Caco-2 (cell line): Measurements from ENCODE around the gene FHIP1A. TPM values are rescaled to one million over a fixed set of nuclear protein-coding genes. Genes with fewer than 3 reads are reported as not detected.

Source experiments
- BruUV-seq: library from RNA; stranded (reverse); fragments of 400-500 nt; replicated peaks from 2 replicates; lab custom pipeline; 2021; lab: Mats Ljungman, UMichigan
- CTCF ChIA-PET: fragments of 300-600 bp; sonication (Branson Sonifier 250); formaldehyde crosslinking; loops from one replicate; lab custom pipeline; 2022; ENCODE audit warnings: antibody characterized with exemption; lab: Charles Lee
- POLR2A ChIA-PET: fragments of 300-600 bp; sonication (Branson Sonifier 250); formaldehyde crosslinking; loops from one replicate; lab custom pipeline; 2022; ENCODE audit warnings: antibody characterized with exemption; lab: Charles Lee
- DNase-seq, 2 experiments: peaks; one replicate each; pipeline versions ENCODE4 v3.0.0 to v3.0.0-alpha.2; 2020 to 2022
- H3K27me3 ChIP-seq: replicated peaks from 2 replicates; pipeline ENCODE4 v1.6.0; 2011; ENCODE audit warnings: low read length; ENCODE audit not compliant: control insufficient read depth, insufficient read depth
- H3K36me3 ChIP-seq: 2 replicates; pipeline ENCODE4 v1.5.1; 2011; ENCODE audit warnings: low read length; ENCODE audit not compliant: control insufficient read depth, insufficient read depth
- H3K4me1 ChIP-seq: fragments of 250-450 bp; sonication (Bioruptor Pico); 2 replicates; pipeline ENCODE4 v1.5.1; 2020; ENCODE audit warnings: mild to moderate bottlenecking
- H3K4me3 ChIP-seq: 2 replicates; pipeline ENCODE4 v1.5.1; 2011; ENCODE audit warnings: low read depth, mild to moderate bottlenecking, control low read depth, low read length
- H3K9me3 ChIP-seq: fragments of 250-450 bp; sonication (Bioruptor Pico); 2 replicates; pipeline ENCODE4 v1.5.1; 2020; ENCODE audit warnings: mild to moderate bottlenecking, moderate library complexity
- H3K27ac Mint-ChIP-seq: one replicate; pipeline ENCODE4 v1.8.0; 2022; ENCODE audit warnings: mixed read lengths; ENCODE audit not compliant: unreplicated experiment
- H3K27me3 Mint-ChIP-seq: one replicate; pipeline ENCODE4 v1.8.0; 2022; ENCODE audit warnings: mixed read lengths; ENCODE audit not compliant: insufficient read depth, unreplicated experiment
- H3K36me3 Mint-ChIP-seq: one replicate; pipeline ENCODE4 v1.8.0; 2022; ENCODE audit warnings: mild to moderate bottlenecking, mixed read lengths; ENCODE audit not compliant: insufficient read depth, unreplicated experiment
- H3K4me1 Mint-ChIP-seq: one replicate; pipeline ENCODE4 v1.8.0; 2022; ENCODE audit warnings: low read depth, mixed read lengths; ENCODE audit not compliant: unreplicated experiment
- H3K4me3 Mint-ChIP-seq: one replicate; pipeline ENCODE4 v1.8.0; 2022; ENCODE audit warnings: mild to moderate bottlenecking, moderate library complexity, mixed read lengths; ENCODE audit not compliant: unreplicated experiment
- H3K9me3 Mint-ChIP-seq: one replicate; pipeline ENCODE4 v1.8.0; 2022; ENCODE audit warnings: mixed read lengths; ENCODE audit not compliant: unreplicated experiment
- CTCF ChIP-seq, 2 experiments: fragments of 200-600 bp in 1 of 2; IDR thresholded peaks; 1 replicate in 1 of 2; 2 replicates in 1 of 2; pipeline versions ENCODE4 v1.5.1 to v1.8.0; 2011 to 2022; ENCODE audit warnings: antibody characterized with exemption in 1 of 2, control low read depth in 1 of 2, inconsistent platforms in 1 of 2, low read depth in 1 of 2, low read length in 1 of 2, mild to moderate bottlenecking in 1 of 2, moderate library complexity in 1 of 2; ENCODE audit not compliant: insufficient read depth in 1 of 2, severe bottlenecking in 1 of 2, unreplicated experiment in 1 of 2
- intact Hi-C: fragments of 100-400 bp; cut with micrococcal nuclease; formaldehyde crosslinking; loops from one replicate; pipeline ENCODE4 v1.10.0; 2022; ENCODE audit not compliant: unreplicated experiment
- total RNA-seq: library from RNA; stranded (reverse); gene quantifications from 2 replicates; pipeline ENCODE4 v1.2.3, GENCODE V29; 2022

Gene FHIP1A
- total RNA-seq, 1 experiment from 2014 or later: 22.3 TPM

GRCh38 chr4:151407018-151407417 is 2.0 kb upstream of the FHIP1A start:
- ChIA-PET POLR2A (no interaction called here), CTCF (no interaction called here)
- no peaks in the 10 kb centered on the region for H3K27me3 ChIP-seq
- H3K4me1 ChIP-seq: peaks cover 11% of the 10 kb centered on the region; the same call in 1 of the 2 replicates
- intact Hi-C loops: loop anchor here (5.0 kb wide), 1 partner anchor 195 kb away; no protein-coding TSS in a partner anchor
- Mint-ChIP-seq H3K27me3 (no peaks in the 10 kb centered on the region), H3K9me3 (no peaks in the 10 kb centered on the region), H3K36me3 (peaks cover 5% of the 10 kb centered on the region), H3K27ac (no peak overlapping the region), H3K4me3 (peak overlapping the region; percentile 86), H3K4me1 (no peaks in the 10 kb centered on the region)
- BruUV-seq: no TSS peak
- H3K9me3 ChIP-seq: no peaks in the 10 kb centered on the region
- no peak for TF ChIP-seq CTCF (IDR thresholded peaks at IDR 0.05; ENCODE audit: insufficient read depth in 1 of 2, low read depth in 1 of 2, low read length in 1 of 2, severe bottlenecking in 1 of 2, unreplicated experiment in 1 of 2)
- H3K4me3 ChIP-seq: no peak overlapping the region
- no peak for DNase-seq
- H3K36me3 ChIP-seq: no peaks in the 10 kb centered on the region

DNA sequence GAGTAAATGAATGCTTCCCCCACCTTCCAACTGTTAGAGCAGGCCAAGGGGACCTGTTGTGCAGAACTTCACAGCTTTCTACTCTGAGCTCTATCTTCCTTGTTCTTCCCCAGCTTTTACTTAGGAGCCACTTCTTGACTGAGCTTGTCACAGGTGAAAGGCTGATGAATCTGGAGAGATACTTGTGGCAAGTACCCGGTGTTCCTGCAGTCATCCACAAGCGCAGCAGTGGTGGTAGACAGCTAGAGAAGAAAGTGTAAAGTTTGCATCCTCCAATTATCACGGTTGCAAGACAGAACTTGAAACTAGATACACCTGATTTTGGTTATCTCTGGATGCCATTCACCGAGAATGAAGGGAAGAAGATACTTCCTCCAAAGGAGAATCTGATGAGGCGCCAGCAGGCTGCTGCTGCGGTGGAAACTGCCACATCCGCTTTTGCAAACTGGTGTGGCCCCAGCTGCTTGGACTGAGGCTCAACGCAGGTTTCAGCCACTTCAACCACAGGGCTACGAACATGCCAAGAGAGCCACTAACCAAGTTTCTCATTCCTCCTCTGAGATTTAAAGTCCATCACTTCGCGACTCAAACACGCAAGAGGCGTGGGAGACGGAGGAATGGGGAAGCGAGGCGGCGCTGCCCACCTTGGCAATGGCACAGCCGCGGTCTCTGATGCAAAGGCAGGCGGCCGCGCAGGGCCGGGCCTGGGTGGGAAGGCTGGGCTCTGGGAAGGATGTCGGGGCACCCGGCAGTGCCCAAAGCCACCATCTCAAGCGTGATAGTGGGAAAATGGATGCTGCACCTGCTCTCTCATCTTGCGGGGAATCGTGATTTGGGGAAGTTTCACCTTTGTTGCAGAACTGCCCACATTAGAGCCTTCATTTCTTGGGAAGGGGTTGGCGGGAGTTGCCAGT is 1.3 kb upstream of the FHIP1A start:
- ChIA-PET CTCF (no interaction called here), POLR2A (interaction anchor here (0.6 to 0.8 kb wide), 3 partner anchors 82 to 312 kb away, joined by 4 to 8 read pairs (median 5); partner anchors contain the start of gene SH3D19)
- H3K4me1 Mint-ChIP-seq: no peaks in the 10 kb centered on the region

More for the DNA sequence above, 1.3 kb upstream of the FHIP1A start:
- no peaks in the 10 kb centered on the region for H3K9me3 Mint-ChIP-seq
- peak overlapping the region; percentile 86 for H3K4me3 Mint-ChIP-seq
- H3K27ac Mint-ChIP-seq: peak overlapping the region; percentile 85
- peak in 1 of 2 experiments; percentile 6 for TF ChIP-seq CTCF (IDR thresholded peaks at IDR 0.05; ENCODE audit: insufficient read depth in 1 of 2, low read depth in 1 of 2, low read length in 1 of 2, severe bottlenecking in 1 of 2, unreplicated experiment in 1 of 2)
- intact Hi-C loops: loop anchor here (1.0 to 5.0 kb wide), 2 partner anchors 45 to 195 kb away; no protein-coding TSS in a partner anchor
- DNase-seq: peak in 1 of 2 experiments; percentile 25
- Histone ChIP-seq H3K36me3 (no peaks in the 10 kb centered on the region), H3K4me1 (peaks cover 11% of the 10 kb centered on the region; the same call in 1 of the 2 replicates), H3K9me3 (no peaks in the 10 kb centered on the region), H3K27me3 (no peaks in the 10 kb centered on the region), H3K4me3 (peak overlapping the region; percentile 71)
- H3K27me3 Mint-ChIP-seq: no peaks in the 10 kb centered on the region
- no TSS peak for BruUV-seq
- H3K36me3 Mint-ChIP-seq: peaks cover 5% of the 10 kb centered on the region
